GM06990 (cell line): ENCODE measurements around the gene MAST1.
A peak's percentile ranks its signal among the peaks of the same experiment; 100 is the strongest.

Experiments used
- DNase-seq: peaks from one replicate; pipeline ENCODE4 v3.0.0-alpha.2; 2011; ENCODE audit not compliant: insufficient read length; ENCODE audit errors: extremely low read depth
- H3K27me3 ChIP-seq: replicated peaks from 2 replicates; pipeline ENCODE4 v1.6.0; 2011; ENCODE audit warnings: low read length; ENCODE audit not compliant: control insufficient read depth, insufficient read depth
- H3K36me3 ChIP-seq: 2 replicates; pipeline ENCODE4 v1.5.1; 2011; ENCODE audit warnings: low read length; ENCODE audit not compliant: control insufficient read depth, insufficient read depth
- H3K4me3 ChIP-seq: replicated peaks from 2 replicates; pipeline ENCODE4 v1.5.1; 2011; ENCODE audit warnings: low read depth, mild to moderate bottlenecking, control low read depth, low read length
- TF ChIP-seq, protein P1 (sequence below): IDR thresholded peaks from 2 replicates; pipeline ENCODE4 v1.5.1; 2011; ENCODE audit warnings: low read length, control low read depth, mild to moderate bottlenecking, inconsistent platforms; ENCODE audit not compliant: insufficient read depth, poor library complexity, severe bottlenecking

The MAST1 gene

DNA sequence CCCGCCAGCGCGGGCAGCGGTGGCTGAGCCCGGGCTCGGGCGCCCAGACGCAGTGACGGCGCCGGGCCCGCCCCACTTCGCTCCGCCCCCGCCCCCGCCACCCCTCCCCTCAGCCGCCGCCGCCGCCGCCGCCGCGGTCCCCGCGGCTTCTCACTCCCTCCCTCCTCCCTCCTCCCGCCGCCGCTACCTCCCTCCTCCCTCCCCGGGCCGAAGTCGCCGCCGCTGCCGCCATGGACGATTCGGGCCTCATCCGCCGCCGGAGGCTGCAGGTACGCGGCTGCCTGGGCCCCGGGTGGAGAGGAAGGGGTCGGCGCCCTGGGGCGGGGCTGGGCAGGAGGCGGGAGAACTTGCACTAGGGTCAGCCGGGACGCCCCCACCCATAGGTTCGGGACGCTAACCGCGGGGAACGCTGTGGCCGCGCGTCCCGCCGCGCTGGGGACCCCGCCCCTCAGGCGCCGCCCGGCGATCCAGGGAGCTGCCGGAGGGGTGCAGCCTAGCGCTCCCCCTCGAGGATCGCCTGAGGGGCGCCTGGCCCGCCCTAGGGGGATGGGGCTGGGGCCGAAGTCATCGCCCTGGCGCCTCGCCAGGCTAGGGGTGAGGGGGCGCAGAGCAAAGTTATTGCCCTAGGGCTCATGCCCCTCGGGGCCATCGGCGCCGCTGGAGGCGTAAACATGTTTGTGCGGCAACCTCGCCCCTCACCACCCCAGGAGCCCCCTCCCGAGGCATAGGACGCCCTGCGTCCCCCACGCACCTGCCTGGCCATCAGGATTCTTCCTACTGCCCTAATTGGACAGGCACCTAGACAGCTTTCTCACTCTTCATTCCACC, 4.4 kb upstream of the MAST1 start:
- Histone ChIP-seq H3K36me3 (no peaks in the 10 kb centered on the region), H3K27me3 (peaks cover 2% of the 10 kb centered on the region), H3K4me3 (peak overlapping the region; percentile 56)
- TF ChIP-seq, protein P1, sequence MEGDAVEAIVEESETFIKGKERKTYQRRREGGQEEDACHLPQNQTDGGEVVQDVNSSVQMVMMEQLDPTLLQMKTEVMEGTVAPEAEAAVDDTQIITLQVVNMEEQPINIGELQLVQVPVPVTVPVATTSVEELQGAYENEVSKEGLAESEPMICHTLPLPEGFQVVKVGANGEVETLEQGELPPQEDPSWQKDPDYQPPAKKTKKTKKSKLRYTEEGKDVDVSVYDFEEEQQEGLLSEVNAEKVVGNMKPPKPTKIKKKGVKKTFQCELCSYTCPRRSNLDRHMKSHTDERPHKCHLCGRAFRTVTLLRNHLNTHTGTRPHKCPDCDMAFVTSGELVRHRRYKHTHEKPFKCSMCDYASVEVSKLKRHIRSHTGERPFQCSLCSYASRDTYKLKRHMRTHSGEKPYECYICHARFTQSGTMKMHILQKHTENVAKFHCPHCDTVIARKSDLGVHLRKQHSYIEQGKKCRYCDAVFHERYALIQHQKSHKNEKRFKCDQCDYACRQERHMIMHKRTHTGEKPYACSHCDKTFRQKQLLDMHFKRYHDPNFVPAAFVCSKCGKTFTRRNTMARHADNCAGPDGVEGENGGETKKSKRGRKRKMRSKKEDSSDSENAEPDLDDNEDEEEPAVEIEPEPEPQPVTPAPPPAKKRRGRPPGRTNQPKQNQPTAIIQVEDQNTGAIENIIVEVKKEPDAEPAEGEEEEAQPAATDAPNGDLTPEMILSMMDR, result no peak
- DNase-seq, result no peak

DNA sequence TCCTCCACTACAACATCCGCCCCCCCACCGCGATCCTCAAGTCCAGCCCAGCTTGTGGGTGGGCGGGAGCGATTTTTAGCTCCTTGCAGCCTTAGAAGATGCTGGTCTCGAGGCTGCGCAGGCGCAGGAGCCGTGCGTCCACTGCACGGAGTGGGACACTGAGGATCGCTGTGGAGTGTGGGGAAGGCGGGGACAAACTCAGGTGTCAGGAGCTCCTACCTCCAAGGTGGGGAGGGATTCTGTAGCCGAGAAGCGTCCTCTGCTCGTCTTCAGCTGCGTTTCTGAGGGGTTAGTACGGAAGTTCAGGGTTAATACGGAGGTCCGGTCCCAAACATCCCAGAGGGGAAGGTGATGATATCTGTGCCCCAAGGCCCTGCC, 3.8 kb upstream of the MAST1 start, which contains the start of gene RTBDN:
Gene RTBDN, minus strand, starts transcription at position 14 of the 378 bp plus-strand sequence. CDS start 4,600 bp downstream, outside the sequence.
- no peak for DNase-seq
- no peaks in the 10 kb centered on the region for H3K36me3 ChIP-seq
- TF ChIP-seq, protein P1, result no peak
- peak within 1 kb of the TSS; percentile 56 for H3K4me3 ChIP-seq
- H3K27me3 ChIP-seq, result peaks cover 2% of the 10 kb centered on the region

DNA sequence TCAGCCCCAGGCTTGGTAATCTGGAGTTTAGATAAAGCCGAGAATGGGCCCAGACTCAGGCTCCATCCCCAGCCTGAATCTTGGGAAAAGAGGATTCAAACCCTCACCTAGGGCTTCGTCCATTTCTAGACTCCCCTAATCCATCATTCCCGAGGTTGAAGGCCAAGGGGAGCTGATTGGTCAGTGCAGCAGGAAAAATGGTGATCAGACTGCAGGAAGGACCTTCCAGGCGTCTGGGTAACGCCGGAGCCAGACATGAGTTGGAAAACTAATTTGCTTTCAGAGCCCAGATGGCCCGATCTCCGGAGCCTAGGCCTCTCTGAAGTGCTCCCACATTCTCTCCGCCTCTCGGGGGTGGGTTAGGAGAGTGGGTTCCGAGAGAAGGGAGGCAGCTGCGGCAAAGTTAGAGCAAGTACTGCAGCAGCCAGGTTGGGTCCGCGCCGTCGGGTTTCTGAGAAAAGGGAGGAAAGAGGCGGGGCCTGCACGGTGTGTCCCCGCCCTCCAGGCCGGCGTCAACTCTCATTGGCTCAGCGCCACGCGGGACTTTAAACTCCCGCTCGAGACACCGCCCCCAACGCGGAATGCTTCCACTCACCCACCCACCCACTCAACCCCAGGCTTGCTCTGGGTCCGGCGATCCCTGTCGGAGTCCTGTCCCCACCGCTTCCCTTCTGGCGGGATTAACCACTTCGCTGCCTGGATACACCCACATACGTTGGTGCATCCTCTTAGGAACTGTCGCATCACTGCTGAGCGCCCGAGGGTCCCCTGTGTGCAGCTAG, 3.1 kb upstream of the MAST1 start:
- Histone ChIP-seq H3K36me3 (no peaks in the 10 kb centered on the region), H3K27me3 (peaks cover 2% of the 10 kb centered on the region), H3K4me3 (no peak overlapping the region)
- no peak for DNase-seq
- TF ChIP-seq, protein P1, result no peak

DNA sequence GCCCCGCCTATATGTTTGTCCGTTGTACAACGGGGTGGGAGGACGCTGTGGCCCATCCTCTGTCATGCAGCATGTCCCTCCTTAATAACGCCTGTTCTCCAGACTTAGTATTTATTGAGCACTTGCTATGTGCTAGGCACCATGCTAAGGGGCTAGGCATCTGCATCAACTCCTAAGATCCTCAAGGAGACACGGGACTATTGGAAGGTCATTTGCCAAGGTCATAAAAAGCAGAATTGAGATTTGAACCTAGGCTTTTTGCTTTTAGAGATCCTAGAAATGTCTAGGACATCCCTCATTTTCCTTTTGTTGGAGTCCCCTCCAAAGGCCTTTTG, 1.8 kb upstream of the MAST1 start:
- Histone ChIP-seq H3K27me3 (peaks cover 2% of the 10 kb centered on the region), H3K36me3 (no peaks in the 10 kb centered on the region), H3K4me3 (no peak overlapping the region)
- TF ChIP-seq, protein P1, result no peak
- DNase-seq, result no peak

DNA sequence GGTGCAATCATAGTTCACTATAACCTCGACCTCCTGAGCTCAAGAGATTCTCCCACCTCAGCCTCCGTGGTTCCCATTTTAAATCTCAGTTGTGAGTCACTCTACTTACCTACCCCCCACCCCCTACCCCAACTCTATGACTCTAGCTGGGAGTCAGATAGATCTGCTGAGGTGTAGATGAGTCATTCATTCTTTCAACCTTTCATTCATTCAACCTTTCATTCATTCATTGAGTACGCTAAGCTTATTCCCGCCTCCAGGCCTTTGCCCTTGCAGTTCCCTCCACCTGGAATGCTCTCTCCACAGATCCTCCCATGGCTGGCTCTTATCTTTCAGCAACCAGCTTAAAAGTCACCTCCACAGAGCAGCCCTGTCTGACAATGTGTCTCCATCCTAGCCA, 1.1 kb upstream of the MAST1 start:
- TF ChIP-seq, protein P1, result no peak

More for the DNA sequence above, 1.1 kb upstream of the MAST1 start:
- Histone ChIP-seq H3K36me3 (no peaks in the 10 kb centered on the region), H3K4me3 (no peak overlapping the region), H3K27me3 (peaks cover 2% of the 10 kb centered on the region)
- DNase-seq, result no peak
